Myocyte (in vitro differentiated cells): ENCODE results near the gene CRACDL. TPM values are rescaled to one million over a fixed set of nuclear protein-coding genes. Genes with fewer than 3 reads are reported as not detected.

Experiments used
- DNase-seq: peaks from one replicate; pipeline ENCODE4 v3.0.0-alpha.2; 2012; ENCODE audit warnings: low read depth
- total RNA-seq: library from RNA; depleted of rRNA; stranded (reverse); fragments of >200 nt; gene quantifications from 2 replicates; pipeline ENCODE4 v1.2.3, GENCODE V29; 2014

CRACDL gene
- total RNA-seq, 1 donor from 2014 or later = 0.11 TPM

DNA sequence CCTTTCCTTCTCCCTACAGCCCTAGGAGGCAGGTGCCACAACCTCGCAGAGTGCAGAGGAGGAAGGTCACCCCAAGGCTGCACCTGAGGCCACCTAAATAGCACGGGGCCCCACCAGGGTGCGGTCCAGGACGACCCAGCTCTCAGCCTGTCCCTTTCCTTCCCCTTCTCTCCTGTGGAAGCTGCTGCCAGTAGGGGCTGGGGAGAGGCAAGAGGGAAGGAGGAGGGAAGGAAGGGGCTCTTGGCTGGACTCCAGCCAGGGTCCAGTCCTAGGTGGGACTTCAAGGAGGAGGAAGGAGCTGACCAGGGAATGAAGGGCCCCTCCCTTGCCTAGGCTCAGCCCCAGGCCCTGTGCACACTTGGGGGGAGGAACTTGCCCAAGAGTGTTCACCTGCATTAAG is 11.1 kb downstream of the CRACDL start:
- no peak for DNase-seq

DNA sequence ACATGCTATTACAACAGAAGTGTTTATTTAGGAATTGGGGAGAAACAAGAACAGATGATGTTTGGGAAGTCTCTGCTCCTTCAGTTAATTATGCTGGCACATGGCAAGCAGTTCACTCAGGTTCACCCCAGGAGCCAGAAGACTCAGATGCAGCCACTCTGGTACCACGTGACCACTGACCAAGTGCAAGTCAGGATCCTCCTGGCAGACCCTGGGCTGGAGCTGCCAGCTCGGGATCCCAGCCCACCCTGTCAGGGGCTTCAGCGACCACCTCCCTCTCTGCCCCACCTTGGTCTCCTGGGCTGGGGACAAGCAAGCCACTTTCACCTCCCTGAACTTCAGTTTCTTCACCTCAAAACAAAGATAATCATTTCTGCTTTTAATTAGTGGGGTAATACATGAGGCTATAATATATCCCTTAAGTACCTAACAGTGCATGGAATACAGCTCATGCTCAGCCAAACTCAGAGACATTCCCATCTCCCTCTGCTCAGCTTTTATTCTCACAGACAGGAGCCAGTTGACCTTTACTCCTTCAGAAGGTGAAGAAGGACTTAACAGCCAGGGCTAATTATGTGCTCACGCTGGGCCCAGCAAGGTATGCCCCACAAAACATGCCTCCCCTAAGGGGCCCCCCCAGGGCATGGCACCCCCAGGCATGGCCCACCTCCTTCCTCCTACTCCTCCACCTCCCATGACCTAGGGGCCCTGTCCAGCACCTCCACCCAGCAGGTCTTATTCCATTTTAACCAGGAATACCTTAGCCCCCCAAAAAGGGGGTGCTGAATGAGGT is 11.8 kb downstream of the CRACDL start:
- DNase-seq = no peak

DNA sequence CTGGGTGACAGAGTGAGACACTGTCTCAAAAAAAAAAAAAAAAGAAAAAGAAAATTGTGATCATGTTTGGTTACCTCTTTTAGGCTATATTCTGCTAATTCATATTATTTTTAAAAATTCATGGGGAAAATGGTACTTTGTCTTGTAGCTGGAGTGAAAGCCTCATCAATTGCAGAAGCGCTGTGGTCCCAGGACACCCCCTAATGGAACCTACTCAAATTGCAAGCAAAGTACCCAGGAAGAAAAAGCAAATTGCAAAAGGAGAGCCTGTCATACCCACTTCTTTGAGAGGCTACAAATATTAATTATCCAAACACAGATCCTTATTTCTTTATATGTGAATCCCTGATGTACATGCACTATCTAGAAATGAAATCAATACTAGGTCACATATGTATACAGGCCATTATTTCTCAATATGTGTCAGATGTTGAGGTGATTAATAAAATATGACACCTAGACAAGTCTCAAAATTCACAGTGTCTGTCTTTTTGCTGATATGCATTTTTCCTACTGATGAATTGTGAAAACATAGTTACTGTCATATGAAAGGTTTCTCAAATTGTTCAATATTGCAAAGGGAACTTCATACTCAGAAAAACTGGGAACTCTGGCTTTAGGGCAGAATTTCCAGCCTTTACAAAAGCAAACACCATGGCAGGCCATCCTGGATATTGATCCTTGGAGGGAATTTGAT is 12.6 kb downstream of the CRACDL start:
- DNase-seq = no peak

DNA sequence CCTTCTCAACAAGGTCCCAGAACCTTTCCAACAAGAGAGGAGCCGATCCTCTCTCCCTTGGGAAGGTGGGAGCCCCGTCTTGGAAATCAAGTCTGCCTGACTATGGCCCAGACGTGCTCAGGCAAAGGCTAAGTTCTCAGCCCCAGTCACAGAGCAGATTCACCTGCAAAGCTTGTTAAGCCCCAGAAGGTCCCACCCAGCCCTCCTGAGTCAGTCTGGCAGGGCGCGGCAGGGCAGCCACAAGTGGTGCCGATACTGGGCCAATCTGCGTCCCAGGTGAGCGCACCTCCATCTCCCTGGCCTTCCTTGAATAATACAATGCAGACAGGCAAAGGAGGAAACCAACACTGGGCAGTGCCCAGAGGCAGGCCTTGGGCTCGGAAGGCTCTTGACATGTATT is 15.0 kb downstream of the CRACDL start:
- no peak for DNase-seq

DNA sequence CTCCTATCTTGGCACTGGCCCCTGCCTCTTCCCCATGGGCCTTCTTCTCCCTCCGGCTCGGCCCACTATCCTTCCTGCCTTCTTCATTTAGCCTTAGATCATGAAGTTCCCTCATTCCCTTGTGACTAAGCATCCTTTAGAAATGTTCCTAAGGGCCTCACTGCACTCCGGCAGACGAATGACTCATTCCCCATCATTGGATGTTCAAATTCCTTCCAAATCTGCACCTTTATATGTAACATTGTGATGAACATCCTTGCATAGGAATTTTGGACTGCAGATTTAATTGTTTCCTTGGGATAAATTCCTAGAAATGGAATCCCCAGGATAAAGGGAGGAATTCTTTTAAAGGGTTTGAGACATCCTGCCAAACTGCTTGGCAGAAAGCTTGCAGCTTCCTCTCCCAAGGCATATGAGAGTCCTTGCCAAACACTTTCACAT is 19.0 kb downstream of the CRACDL start:
- peak; percentile 48 for DNase-seq

DNA sequence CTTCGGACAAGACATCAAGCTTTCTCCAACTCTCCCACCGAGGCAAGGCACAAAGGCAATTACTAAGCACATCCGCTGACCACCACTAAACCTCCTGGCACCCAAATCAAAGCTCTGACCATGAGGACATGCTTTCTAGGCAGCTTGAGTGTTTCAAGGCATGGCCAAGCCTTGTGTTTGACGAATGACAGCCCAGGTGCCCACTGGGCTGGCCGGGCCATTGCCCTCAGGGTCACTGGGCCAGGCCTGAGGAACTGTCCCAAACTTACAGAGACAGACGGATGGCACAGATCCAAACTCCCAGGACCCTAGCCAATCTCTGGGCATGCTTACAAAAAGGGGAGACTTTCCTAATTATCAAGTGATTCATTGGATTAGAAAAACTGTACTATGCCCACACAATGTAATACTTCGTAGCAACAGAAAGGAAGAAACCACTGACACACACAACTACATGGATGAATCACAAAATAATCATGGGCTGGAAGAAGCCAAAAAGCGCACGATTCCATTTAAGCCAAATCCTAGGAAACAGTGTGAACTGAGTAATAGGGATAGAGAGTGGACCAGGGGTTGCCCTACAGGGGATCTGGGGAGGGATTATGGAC is 20.2 kb downstream of the CRACDL start:
- peak; percentile 31 for DNase-seq

DNA sequence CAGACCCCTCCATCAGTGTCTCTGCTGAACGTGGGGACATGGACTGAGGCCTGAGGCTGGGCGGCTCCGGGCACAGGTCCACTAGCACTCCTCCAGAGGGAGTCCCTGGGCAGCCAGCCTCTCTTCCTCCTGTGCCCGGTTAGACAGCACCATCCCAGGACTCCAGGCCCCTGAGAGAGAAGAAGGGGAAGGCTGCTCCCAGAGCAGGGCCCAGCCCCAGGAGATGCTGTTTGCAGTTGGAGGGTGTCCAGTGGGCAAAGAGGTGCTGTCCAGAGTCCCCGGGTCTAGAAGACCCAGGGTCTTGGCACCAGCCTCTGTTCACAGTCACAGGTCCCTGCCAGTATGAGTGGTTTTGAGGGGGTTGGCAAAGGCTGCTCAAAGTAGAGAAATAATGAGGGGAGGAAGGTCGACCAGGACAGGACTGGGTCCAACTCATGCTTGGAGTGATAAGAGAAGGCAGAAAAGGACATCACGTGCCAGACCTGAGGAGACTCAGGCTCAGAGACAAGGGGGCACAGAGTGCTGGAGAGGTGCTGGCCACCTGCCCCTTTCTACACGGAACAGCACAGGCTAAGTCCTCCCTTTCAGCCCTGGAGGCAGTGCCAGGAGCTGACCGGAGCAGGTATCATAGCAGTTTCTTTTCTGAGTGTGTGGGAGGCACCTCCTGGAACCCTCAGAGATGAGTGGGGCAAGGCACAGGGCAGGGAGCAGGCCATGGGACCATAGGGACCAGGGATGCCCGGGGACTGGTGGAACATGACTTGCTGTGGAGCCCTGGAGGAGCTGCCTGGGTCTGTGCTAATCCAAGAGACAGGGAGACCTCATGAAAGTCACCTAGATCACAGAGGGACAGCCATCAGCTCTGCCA is 21.1 kb downstream of the CRACDL start:
- no peak for DNase-seq

DNA sequence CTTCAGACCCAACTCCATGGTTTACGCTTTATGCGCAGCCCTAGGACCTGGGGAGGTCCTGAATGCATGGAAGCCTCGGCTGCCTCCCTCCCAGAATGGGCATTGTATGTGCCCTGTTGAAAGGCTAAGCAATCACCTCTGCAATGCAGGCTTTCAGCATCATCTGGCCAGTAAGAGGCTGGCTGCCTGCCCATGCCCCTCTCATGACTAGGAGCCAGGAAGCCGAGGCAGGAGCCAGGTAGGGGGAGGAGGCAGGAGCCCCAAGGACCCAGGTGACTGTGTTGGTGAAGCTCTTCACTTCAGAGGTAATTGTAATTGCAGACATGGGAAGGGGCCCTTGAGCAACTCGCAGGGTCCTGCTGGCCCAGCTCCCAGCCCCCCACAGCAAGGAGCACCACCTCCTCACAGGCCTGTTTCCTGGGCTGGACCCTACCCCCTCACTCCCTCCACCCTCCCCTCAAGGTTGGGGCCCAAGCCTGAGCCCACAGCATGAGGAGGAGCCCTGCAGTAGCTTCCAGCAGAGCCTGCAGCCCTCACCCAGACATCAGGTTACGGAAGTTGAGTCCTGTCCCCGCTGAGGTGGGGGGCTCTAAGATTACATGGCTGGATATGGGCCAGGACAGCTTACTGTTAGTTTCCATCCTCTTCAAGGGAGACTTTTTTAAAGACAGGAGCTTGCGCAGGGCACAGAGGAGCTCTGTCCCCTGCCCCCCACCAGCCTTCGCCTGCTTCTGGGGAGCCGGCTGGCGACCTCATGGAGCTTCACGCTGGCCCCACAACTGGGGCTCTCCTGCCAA is 21.9 kb downstream of the CRACDL start:
- no peak for DNase-seq

DNA sequence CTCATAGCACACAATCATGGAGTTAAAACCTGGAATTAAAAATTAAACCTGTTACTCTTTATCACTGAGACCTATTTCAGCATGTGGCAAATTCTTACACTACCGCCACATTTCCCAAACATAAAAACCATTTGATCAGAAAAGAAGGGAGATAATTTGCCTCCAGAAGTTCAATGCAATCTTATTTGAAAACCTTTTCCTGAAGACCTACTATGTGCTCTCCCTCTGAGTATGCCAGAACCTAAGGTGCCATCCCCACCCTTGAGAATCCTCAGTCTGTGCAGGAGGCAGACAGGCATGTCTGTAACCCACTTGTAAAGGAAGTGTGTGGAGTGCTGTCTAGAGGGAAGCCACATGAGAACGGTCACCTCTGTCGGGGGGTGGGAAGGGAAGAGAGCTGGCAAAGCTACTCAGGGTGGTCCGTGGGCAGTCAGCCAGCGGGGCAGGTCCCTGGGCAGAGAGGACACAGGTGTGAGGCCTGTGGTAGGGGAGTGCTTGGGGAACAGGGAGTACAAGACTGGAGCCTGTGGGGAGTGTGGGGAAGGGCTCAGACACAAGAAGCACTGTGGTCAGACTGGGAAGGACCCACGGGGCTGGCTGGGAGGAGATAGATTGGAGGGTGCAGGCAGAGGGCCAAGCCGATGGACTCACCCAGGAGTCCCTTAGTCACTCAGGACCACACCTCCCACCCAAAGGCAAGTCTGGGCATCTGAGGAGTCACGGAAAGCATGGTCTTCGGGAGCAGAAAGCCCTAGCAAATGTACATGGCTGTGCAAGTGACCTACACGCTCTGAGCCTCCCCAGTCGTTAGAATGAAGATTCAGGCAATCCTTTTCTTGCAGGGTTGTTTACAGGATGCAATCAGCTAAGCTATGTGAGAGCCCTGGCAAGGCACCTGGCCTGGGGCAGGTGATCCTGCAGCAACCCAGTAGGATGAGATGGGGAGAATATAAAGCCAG is 22.8 kb downstream of the CRACDL start:
- peak; percentile 87 for DNase-seq

DNA sequence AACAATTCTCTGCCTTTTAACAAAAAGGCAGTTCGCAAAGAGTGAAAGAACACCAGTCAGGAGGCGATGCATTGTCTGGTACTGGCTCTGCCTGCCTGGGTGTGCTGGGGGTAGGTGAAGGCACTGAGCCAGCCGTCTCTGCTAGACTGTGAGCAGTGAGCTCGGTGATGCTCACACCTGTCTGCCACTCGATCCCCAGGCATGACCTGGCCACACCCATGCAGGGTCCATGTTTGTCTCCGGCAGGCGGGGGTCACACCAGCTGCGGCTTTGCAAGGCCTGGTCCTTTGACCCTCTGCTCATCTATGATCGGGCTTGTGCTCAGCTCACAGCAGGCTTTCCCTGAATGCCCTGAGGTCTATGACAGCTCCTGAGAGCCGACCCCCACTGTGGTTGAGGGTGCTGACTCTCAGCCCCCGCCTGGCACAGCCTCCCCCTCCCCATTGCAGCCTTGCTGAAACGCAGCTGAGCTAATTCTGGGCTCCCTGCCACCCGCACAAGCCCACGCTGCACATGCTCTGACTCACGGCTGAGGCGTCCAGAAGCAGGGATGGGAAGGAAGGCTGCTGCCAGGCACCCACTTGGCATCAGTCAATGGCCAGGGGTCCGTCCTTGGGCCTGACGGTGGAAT is 23.7 kb downstream of the CRACDL start:
- DNase-seq = peak; percentile 96

DNA sequence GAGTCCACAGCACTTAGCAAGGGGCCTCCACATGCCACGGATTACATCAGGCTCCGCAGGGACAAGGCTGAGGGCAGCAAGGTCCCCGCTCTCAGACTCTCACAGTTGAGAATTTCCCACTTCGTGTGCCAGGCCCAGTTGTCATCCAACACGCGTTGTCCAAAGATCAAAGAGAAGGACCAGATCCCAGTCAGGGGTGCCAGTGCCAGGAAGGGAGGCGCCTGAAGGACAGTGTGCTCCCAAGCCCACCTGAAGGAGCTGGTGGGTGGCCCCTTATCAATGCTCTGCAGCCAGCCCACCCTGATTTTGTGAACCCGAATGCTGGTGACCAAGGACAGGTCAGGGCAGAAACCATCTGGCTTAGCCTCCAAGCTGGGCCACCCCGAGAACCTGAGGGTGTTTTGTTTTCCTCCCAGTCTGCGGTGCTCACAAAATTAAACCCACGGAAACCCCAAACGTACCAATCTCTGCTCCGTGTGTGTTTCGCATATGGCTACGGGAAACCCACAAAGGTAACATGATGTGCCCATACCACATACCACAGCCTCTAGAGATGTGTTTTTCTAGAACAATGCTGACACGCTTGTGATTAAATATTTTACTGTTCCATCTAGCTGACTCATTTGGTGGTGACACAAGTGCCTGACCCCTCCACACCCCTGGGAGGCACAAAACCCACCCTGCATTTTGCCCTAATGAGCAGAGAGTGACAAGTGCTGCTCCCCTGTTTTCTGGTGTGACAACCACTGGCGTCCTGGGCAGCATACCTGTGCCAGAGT is 24.5 kb downstream of the CRACDL start:
- peak; percentile 52 for DNase-seq

DNA sequence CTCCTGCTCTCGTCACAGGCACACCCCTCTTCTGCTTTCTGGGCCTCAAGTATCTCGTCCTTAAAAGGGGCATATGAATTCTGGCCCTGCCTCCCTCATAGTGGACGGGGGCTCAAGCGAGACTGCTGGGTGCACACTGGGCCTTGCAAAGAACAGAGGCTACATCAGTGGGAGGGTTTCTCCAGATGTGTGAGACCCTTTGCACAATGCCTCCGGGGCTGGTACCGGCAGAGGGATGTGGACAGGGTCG is 25.0 kb downstream of the CRACDL start:
- DNase-seq = no peak

DNA sequence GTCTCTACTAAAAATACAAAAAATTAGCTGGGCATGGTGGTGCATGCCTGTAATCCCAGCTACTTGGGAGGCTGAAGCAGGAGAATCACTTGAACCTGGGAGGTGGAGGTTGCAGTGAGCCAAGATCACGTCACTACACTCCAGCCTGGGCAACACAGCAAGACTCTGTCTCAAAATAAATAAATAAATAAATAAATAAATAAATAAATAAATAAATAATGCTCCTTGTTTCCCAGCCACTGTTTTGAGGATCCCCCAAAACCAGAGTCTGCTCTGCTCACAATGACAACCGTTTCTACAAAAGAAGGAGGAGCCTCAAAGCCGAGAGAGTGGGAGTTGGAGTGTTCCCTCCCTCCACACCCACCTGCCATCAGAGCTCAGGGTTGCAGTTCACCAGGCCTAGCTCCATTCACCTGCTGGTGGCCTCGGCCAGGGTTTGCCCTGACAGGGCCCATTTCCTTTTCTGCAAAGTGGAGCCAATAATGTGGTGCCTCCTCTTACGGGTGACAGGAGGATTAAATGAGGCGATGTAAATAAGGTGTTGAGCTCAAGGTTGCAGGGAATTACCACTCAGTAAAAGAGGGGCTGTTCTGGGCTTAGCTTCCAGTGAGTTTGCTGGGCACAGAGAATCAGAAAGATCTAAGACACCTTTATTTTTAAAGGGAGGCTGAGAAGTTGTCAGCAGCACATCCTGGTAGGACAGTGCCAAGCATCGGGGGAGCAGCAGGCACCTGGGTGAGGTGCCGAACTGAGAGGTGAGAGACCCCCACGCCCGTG is 25.5 kb downstream of the CRACDL start:
- DNase-seq = no peak

DNA sequence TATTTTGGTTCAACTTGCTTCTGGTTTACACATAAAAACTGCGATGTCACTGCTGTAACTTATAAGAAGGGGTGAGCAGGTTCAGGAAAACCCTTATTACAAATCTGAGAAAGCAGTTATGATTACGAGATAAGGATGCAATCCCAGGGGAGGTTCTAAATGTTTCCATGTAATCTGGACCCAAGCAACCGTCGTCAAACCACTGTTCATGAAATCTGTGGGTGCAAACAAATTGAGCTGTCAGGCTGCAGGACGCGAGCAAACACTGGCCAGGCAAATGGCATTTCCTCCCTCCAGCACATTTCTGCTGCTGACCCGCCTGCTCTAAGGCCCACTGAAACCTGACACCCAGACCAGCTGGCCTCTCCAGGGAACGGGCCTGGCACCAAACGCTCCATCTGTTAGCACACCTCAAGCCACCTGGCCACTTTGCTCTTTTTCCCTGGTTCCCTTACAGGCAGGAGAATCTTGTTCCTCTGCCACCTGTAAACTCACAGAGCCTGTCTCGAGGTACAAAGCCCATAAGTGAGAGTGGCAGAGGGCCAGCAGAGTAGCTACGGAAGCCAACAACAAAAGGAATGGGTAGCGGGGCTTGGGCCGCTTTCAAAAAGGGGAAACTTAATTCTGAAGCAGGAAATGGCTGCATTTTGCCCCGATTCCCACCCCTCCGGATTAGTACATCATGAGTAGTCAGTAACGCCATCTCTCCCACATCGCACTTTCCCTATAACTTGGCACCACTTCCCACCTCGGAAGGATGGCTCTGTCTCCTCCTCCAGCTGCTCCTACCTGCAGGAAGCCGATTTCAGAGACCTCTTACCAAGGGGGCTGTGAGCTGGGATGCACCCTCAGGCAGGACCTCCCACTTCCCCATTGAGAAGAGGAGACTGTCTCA is 26.5 kb downstream of the CRACDL start:
- peak; percentile 90 for DNase-seq

DNA sequence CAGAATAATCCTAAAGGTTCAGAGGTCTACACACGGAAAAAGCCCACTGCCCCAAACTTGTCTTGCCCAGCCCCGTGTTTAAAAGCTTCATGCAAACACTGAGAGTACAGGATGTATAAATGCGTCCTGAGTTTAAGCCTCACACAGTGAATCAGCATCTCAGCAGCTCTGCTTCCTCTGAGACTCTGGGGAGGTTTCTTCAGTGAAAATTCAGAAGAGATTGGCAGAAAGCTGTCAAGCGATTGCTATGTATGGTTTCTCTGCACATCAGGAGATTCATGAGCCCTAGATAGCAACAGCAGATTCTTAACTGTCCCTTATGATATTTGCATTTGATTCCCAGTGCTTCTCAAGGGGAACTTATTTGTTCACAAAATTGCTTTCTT is 27.1 kb downstream of the CRACDL start:
- peak; percentile 22 for DNase-seq
